Activated CD8-positive, alpha-beta memory T cell treated with anti-CD3 and anti-CD28 coated beads, Interleukin-2, amount 10 ng/mL, durations not matched to agents 7 days and 5 days (primary cell): Measurements from ENCODE around the gene FSTL4. TPM values are rescaled to one million over a fixed set of nuclear protein-coding genes. Genes with fewer than 3 reads are reported as not detected.
A peak's percentile ranks its signal among the peaks of the same experiment; 100 is the strongest.
"Not testable (repeated sequence)": the region's sequence is repeated elsewhere in the genome, so short reads cannot be mapped to it uniquely, and the experiment has no call there.

Source experiments
- ATAC-seq: fragments of 150-1000 bp; cut with Tn5 transposase; one replicate; pipeline ENCODE4 v1.10.0; 2021; ENCODE audit warnings: moderate library complexity
- CTCF ChIA-PET: fragments of 350-600 bp; sonication (Branson Sonifier 250); formaldehyde crosslinking; loops from one replicate; lab custom pipeline; 2021; ENCODE audit warnings: antibody characterized with exemption; lab: Charles Lee
- DNase-seq: peaks from one replicate; pipeline ENCODE4 v3.0.0-alpha.2; 2020
- H3K27ac Mint-ChIP-seq: one replicate; pipeline ENCODE4 v1.8.0; 2021; ENCODE audit warnings: mild to moderate bottlenecking, mixed read lengths
- H3K27me3 Mint-ChIP-seq: one replicate; pipeline ENCODE4 v1.8.0; 2021; ENCODE audit warnings: mixed read lengths
- H3K36me3 Mint-ChIP-seq: one replicate; pipeline ENCODE4 v1.8.0; 2021; ENCODE audit warnings: mild to moderate bottlenecking, mixed read lengths
- H3K4me1 Mint-ChIP-seq: one replicate; pipeline ENCODE4 v1.8.0; 2021; ENCODE audit warnings: mixed read lengths
- H3K4me3 Mint-ChIP-seq: one replicate; pipeline ENCODE4 v1.8.0; 2021; ENCODE audit warnings: mild to moderate bottlenecking, moderate library complexity, mixed read lengths
- H3K9me3 Mint-ChIP-seq: one replicate; pipeline ENCODE4 v1.8.0; 2022; ENCODE audit warnings: low read depth, mixed read lengths
- total RNA-seq, 2 experiments: library from RNA; stranded (reverse); gene quantifications; one replicate each; pipeline ENCODE4 v1.2.3, GENCODE V29; 2021

The FSTL4 gene
- total RNA-seq, 2 experiments from 2014 or later, result not detected

DNA sequence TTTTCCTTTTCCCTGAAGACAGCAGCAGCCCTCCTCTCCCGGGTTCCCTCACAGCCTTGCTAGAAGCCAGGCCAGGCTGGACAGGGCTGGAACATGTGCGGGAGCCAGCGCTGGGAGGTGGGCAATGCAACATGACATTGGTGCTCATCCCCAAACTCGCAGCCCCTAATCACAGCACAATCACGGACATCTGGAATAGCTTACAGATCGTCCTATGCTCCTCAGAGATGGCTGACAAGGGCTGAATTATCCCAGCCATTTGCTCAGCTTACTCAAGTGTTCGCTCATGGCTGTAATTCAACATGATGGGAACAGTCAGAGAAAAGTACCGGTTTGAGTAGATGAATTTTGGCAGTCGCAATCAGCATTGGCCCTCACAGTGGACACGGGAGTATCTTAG is 49.8 kb downstream of the FSTL4 start:
- DNase-seq (no peak), ATAC-seq (no peak)
- no peaks in the 10 kb centered on the region for H3K36me3 Mint-ChIP-seq
- CTCF ChIA-PET, result no interaction called here
- no peaks in the 10 kb centered on the region for H3K9me3 Mint-ChIP-seq
- peaks cover 27% of the 10 kb centered on the region for H3K27me3 Mint-ChIP-seq
- H3K4me3 Mint-ChIP-seq, result no peak overlapping the region
- H3K27ac Mint-ChIP-seq, result no peak overlapping the region
- H3K4me1 Mint-ChIP-seq, result peaks cover 3% of the 10 kb centered on the region

DNA sequence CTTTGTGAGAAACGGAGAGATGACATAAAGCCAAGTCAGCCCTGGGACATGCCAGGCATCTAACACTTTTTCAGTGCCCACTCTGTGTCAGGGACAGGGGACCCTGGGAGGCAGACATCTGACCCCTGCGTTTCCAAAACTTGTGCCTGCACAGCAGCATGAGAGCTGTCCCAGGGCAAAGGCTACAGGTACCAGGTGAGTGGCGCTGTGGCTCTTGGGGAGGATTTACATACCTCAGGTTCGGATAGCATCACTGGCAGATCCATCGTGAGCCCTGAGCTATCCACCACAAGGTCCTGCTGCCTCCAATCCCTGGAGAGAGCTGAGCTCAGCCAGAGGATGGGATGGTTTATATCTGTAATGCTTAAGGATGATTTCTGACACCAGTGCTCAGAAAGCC is 52.4 kb downstream of the FSTL4 start:
- CTCF ChIA-PET, result no interaction called here
- DNase-seq (no peak), ATAC-seq (no peak)
- H3K4me3 Mint-ChIP-seq, result no peak overlapping the region
- peaks cover 19% of the 10 kb centered on the region for H3K27me3 Mint-ChIP-seq
- H3K36me3 Mint-ChIP-seq, result no peaks in the 10 kb centered on the region
- no peak overlapping the region for H3K27ac Mint-ChIP-seq
- H3K9me3 Mint-ChIP-seq, result no peaks in the 10 kb centered on the region
- no peaks in the 10 kb centered on the region for H3K4me1 Mint-ChIP-seq

DNA sequence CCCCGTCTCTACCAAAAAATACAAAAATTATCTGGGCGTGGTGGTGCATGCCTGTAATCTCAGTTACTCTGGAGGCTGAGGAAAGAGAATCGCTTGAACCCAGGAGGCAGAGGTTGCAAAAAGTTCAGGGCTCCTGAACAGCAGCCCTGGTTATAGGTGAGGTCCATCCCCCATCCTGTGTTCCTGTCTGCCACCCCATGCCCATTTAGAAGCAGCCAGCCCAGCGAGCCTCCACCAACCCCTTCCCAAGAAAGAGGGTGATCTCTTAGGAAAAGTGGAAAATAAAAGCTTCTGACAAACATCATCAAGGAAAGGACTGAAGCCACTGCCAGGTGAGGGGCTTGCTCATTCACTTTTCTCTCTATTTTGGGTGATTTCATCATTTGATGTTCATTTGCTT is 55.8 kb downstream of the FSTL4 start:
- Mint-ChIP-seq H3K27ac (no peak overlapping the region), H3K36me3 (no peaks in the 10 kb centered on the region), H3K9me3 (no peaks in the 10 kb centered on the region), H3K4me3 (no peak overlapping the region), H3K27me3 (peaks cover 29% of the 10 kb centered on the region), H3K4me1 (no peaks in the 10 kb centered on the region)
- no peak for ATAC-seq
- no peak for DNase-seq
- CTCF ChIA-PET, result no interaction called here

DNA sequence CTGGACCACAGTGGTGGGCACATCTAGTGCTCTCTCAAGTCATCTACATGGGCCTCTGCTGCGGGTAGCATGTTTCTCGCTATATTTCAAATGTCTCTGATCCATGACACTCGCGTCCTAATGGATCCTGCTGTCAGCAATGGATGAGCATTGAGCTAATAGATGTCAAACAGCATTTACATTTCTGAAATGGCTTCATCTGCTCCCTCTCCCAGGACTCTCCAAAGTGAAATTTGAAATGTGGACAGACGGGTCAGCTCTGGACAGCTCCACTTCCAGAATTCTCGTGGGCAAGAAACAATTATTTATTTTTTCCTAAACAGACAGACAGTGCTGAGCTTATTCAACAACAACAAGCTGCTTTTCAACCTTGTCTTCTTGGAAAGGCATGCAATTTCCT is 58.1 kb downstream of the FSTL4 start:
- Mint-ChIP-seq H3K4me3 (no peak overlapping the region), H3K4me1 (no peaks in the 10 kb centered on the region), H3K27me3 (peaks cover 36% of the 10 kb centered on the region), H3K36me3 (no peaks in the 10 kb centered on the region), H3K9me3 (no peaks in the 10 kb centered on the region), H3K27ac (no peak overlapping the region)
- DNase-seq (no peak), ATAC-seq (no peak)
- CTCF ChIA-PET, result no interaction called here

DNA sequence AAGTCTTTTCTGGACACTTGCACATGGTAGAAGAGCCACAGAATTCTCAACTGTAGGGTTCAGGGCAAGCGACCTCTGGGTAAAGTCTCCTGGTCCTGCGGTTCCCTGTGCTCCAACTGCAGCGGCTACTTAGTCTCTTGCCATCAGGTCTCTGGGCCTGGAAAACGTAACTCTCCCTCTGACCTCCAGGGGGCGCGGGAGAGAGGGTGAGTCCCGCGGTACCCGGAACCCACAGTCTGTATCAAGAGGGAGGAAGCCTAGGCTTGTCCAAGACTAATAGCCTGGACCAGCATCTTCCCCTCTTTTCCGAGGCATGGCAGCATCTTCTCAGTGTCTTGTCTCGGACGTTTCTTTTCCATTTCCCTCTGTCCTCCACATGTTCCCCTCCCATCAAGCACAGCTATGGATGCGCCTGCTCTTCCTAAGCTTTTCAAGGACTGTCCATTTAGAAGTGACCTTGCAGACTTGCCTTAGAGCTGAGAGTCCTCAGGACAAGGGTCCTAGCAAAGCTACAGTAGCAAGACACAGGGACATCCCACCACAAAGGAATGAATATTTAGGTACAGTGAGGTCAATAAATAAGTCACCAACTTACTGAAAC is 59.3 kb downstream of the FSTL4 start:
- ATAC-seq, result peak; percentile 61

DNA sequence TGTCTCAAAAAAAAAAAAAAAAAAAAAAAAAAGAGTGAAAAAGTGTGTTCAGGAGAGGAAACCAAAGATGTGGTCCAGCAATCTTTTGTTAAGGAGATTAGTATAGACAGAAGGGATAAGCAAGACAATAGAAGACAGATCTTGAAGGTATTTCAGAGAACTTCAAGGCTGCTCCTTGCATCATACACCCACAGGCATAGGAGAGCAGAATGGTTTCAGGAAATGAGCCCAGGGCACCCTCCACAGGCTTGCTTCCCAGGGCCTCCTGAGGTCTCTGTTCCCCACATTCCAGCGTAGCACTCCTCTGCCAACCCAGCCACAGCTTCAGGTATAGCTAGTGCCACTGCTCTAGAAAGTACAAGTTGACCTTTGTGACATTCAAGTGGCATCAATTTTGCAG is 65.8 kb downstream of the FSTL4 start:
- H3K36me3 Mint-ChIP-seq, result no peaks in the 10 kb centered on the region
- no peak overlapping the region for H3K4me3 Mint-ChIP-seq
- no peak for ATAC-seq
- no peak for DNase-seq
- CTCF ChIA-PET, result no interaction called here
- H3K27ac Mint-ChIP-seq, result no peak overlapping the region
- H3K9me3 Mint-ChIP-seq, result no peaks in the 10 kb centered on the region
- H3K4me1 Mint-ChIP-seq, result no peaks in the 10 kb centered on the region
- peaks cover 45% of the 10 kb centered on the region for H3K27me3 Mint-ChIP-seq

More for the DNA sequence above, 59.3 kb downstream of the FSTL4 start:
- no peak overlapping the region for H3K4me3 Mint-ChIP-seq
- no peaks in the 10 kb centered on the region for H3K36me3 Mint-ChIP-seq
- H3K4me1 Mint-ChIP-seq, result no peaks in the 10 kb centered on the region
- no peaks in the 10 kb centered on the region for H3K9me3 Mint-ChIP-seq
- H3K27me3 Mint-ChIP-seq, result peaks cover 36% of the 10 kb centered on the region
- H3K27ac Mint-ChIP-seq, result no peak overlapping the region
- CTCF ChIA-PET, result interaction anchor here (1.0 to 3.0 kb wide), 4 partner anchors 10 to 315 kb away, joined by 4 to 11 read pairs (median 4); no protein-coding TSS in a partner anchor
- peak; percentile 66 for DNase-seq

DNA sequence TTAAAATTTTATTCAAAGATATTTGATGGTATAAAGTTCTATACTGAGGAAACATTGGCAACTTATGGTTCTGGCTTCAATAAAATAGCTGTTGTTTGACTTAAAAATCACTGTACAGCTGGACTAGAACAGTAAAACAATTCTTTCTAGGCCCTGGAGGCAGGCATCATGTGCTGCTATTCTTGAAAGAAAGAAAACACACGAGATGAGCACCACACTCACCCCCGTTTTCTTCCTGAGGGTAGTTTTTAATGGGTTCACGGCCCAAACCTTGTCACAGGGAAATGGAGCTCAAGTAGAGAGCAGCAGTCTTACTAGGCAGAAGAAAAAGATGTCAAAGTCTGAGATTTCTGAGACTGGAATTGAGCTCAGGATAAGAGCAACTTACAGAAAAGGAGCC is 68.0 kb downstream of the FSTL4 start:
- peaks cover 55% of the 10 kb centered on the region for H3K27me3 Mint-ChIP-seq
- no peaks in the 10 kb centered on the region for H3K9me3 Mint-ChIP-seq
- H3K4me3 Mint-ChIP-seq, result no peak overlapping the region
- CTCF ChIA-PET, result no interaction called here
- H3K4me1 Mint-ChIP-seq, result no peaks in the 10 kb centered on the region
- no peaks in the 10 kb centered on the region for H3K36me3 Mint-ChIP-seq
- no peak overlapping the region for H3K27ac Mint-ChIP-seq
- ATAC-seq, result no peak
- DNase-seq, result no peak

DNA sequence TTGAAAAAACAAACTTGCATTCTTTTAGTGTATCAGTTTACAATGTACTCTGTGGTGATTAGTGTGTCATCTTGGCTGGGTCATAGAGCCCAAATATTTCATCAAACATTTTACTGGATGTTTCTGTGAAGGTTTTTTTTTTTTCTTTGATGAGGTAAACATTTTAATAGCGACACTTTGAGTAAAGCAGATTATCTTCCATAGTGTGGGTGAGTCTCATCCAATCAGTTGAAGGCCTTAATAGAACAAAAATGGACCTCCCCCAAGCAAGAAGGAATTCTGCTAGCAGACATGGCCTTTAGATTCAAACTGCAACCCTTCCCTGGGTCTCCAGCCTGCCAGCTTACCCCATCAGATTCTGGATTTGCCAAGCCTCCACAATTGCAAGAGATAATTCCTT is 72.5 kb downstream of the FSTL4 start:
- CTCF ChIA-PET, result no interaction called here
- no peaks in the 10 kb centered on the region for H3K4me1 Mint-ChIP-seq
- ATAC-seq (no peak), DNase-seq (no peak)
- no peak overlapping the region for H3K27ac Mint-ChIP-seq
- no peaks in the 10 kb centered on the region for H3K36me3 Mint-ChIP-seq
- no peaks in the 10 kb centered on the region for H3K9me3 Mint-ChIP-seq
- H3K4me3 Mint-ChIP-seq, result no peak overlapping the region
- peaks cover 60% of the 10 kb centered on the region for H3K27me3 Mint-ChIP-seq

DNA sequence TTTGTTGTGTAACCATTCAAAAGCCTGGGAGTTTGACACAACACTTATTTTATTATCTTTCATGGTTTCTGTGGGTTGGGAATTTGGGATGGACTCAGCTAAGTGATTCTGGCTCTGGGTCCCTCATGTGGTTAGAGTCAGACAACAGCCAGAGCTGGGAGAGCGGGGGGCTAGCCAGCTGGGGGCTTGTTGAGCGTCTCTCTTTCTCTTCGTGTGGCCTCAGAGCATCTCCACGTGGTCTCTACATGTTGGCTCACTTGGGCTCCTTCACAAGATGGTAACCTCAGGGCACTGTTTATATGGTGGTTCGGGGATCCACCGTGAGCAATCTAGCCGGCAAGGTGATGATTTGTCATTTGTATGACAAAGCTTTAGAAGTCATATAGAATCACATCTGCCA is 73.6 kb downstream of the FSTL4 start:
- CTCF ChIA-PET, result interaction anchor here (0.6 kb wide), 1 partner anchor 32 kb away, joined by 3 read pairs; no protein-coding TSS in a partner anchor
- ATAC-seq (no peak), DNase-seq (no peak)
- Mint-ChIP-seq H3K36me3 (no peaks in the 10 kb centered on the region), H3K27ac (no peak overlapping the region), H3K9me3 (no peaks in the 10 kb centered on the region), H3K27me3 (peaks cover 60% of the 10 kb centered on the region), H3K4me1 (peaks cover 1% of the 10 kb centered on the region), H3K4me3 (no peak overlapping the region)

DNA sequence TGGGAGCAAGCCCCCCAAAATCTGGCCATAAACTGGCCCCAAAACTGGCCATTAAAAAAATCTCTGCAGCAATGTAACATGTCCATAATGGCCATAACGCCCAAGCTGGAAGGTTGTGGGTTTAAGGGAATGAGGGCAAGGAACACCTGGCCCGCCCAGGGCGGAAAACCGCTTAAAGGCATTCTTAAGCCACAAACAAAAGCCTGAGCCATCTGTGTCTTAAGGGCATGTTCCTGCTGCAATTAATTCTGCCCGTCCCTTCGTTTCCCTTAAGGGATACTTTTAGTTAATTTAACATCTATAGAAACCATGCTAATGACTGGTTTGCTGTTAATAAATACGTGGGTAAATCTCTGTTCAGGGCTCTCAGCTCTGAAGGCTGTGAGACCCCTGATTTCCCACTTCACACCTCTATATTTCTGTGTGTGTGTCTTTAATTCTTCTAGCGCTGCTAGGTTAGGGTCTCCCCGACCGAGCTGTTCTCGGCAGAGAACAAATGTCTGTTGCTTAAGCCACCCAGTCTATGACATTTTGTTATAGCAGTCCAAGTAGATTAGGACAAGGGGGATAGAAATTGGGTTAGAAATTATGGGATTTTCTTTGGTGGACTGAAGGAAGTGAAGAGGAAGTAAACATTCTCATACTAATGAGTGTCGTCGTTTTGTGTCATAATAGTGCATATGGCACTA is 77.0 kb downstream of the FSTL4 start:
- H3K4me1 Mint-ChIP-seq, H3K27ac Mint-ChIP-seq, ATAC-seq, H3K36me3 Mint-ChIP-seq, H3K9me3 Mint-ChIP-seq, DNase-seq, CTCF ChIA-PET, H3K4me3 Mint-ChIP-seq: not testable (repeated sequence)
- peaks cover 41% of the 10 kb centered on the region for H3K27me3 Mint-ChIP-seq

DNA sequence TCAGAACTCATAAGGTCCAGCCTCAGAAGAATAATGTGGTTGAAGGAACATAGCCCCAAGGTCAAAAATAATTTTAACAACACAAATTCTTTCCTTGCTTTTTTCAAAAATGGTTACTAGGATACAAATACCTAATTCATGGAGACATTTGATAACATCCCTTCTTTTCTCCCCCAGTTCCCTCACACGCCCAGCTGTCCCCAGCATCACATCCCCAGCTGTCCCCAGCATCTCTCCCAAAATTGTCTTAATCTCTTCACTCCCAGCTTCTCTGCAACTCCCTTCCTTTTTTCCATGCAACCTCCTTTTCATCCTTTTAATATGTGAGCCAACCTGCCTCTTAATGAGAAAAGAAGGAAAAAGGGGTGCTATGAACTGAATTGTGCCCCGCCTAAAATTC is 77.8 kb downstream of the FSTL4 start:
- ATAC-seq (no peak), DNase-seq (no peak)
- peaks cover 9% of the 10 kb centered on the region for H3K4me1 Mint-ChIP-seq
- CTCF ChIA-PET, result no interaction called here
- H3K9me3 Mint-ChIP-seq, result no peaks in the 10 kb centered on the region
- H3K27ac Mint-ChIP-seq, result no peak overlapping the region
- peaks cover 34% of the 10 kb centered on the region for H3K27me3 Mint-ChIP-seq
- no peaks in the 10 kb centered on the region for H3K36me3 Mint-ChIP-seq
- no peak overlapping the region for H3K4me3 Mint-ChIP-seq

DNA sequence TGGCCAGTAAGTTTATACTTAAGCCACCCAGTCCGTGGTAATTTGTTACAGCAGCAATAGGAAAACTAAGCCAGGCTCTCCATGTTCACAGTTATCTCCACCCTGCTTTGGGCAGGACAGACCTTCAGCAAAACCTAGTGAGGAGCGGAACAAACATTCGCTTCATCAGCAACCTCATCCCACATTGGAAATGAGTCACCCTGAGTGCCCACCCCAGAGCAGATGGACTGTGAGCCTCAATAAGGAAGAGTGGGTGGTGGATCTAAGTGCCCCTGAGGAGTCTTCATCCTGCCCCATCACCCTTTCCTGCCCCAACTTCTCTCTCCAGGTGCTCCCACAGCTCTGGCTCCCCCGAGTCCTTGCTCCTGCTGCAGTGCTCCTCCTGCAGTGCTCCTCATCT is 78.8 kb downstream of the FSTL4 start:
- Mint-ChIP-seq H3K27ac (no peak overlapping the region), H3K9me3 (no peaks in the 10 kb centered on the region), H3K4me1 (peaks cover 9% of the 10 kb centered on the region), H3K4me3 (no peak overlapping the region), H3K36me3 (no peaks in the 10 kb centered on the region), H3K27me3 (peaks cover 24% of the 10 kb centered on the region)
- no peak for DNase-seq
- no peak for ATAC-seq
- CTCF ChIA-PET, result no interaction called here

DNA sequence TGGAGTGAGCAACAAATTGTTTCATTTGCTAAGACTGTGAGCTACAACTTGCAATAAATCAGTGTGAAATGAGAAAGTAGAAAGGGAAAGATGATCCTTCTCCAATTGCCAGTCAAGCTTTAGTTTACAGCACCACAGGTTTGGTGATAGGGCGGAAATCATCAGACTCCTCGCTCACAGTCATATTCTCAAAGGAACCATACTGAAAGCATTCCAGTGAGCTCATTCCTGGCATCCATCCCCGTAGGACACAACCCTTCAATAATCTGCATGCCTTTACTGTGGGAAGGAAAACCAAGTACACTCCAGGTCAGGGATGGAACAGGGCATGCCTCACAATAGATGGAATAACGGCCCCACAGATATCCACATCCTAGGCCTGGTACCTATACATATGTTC is 80.7 kb downstream of the FSTL4 start:
- no peak overlapping the region for H3K4me3 Mint-ChIP-seq
- no peaks in the 10 kb centered on the region for H3K36me3 Mint-ChIP-seq
- CTCF ChIA-PET, result no interaction called here
- H3K9me3 Mint-ChIP-seq, result no peaks in the 10 kb centered on the region
- no peak for ATAC-seq
- H3K27ac Mint-ChIP-seq, result no peak overlapping the region
- DNase-seq, result no peak
- H3K4me1 Mint-ChIP-seq, result peaks cover 9% of the 10 kb centered on the region
- peaks cover 10% of the 10 kb centered on the region for H3K27me3 Mint-ChIP-seq

DNA sequence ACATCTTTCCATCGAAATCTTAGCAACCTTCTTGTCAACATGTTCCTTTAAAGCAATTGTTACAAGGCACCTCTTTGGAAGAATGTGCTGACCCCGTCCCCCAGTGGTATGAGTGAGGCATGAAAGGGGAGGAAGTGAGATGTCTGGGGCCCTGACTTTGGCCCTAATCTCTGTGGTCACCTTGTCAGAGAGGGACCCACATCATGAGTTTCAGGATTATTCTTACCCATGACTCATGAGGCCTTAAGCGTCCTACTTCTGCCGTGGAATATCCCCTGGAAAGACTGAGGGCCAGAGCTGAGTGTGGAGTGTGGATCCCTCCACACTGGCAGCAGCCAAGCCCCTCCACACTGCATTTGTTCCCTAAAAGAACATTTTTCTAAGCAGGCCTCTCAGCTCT is 81.2 kb downstream of the FSTL4 start:
- Mint-ChIP-seq H3K9me3 (no peaks in the 10 kb centered on the region), H3K36me3 (no peaks in the 10 kb centered on the region), H3K27me3 (peaks cover 10% of the 10 kb centered on the region), H3K27ac (no peak overlapping the region), H3K4me1 (peaks cover 9% of the 10 kb centered on the region), H3K4me3 (no peak overlapping the region)
- ATAC-seq (no peak), DNase-seq (no peak)
- CTCF ChIA-PET, result no interaction called here
